ENCODE measurements around the gene SUPV3L1. TPM values are rescaled to one million over a fixed set of nuclear protein-coding genes. Genes with fewer than 3 reads are reported as not detected.
"Not testable (repeated sequence)": the region's sequence is repeated elsewhere in the genome, so short reads cannot be mapped to it uniquely, and the experiment has no call there.

The SUPV3L1 gene
- total and polyA plus RNA-seq, 7 donors: 20.8 to 36.2 (median 26.3) TPM

DNA sequence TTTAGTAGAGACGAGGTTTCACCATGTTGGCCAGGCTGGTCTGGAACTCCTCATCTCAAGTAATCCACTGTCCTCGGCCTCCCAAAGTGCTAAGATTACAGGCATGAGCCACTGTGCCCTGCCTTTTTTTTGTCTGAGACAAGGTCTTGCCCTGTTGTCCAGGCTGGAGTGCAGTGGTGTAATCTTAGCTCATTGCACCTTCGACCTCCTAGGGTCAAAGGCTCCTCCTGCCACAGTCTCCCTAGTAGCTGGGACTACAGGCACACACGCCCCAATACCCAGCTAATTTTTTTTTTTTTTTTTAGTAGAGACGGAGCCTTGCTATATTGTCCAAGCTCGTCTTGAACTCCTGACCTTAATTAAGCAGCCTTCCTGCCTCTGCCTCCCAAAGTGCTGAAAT, 26.8 kb upstream of the SUPV3L1 start:
- no peaks in the 10 kb centered on the region for H3K4me1 ChIP-seq
- TF ChIP-seq, protein P1, sequence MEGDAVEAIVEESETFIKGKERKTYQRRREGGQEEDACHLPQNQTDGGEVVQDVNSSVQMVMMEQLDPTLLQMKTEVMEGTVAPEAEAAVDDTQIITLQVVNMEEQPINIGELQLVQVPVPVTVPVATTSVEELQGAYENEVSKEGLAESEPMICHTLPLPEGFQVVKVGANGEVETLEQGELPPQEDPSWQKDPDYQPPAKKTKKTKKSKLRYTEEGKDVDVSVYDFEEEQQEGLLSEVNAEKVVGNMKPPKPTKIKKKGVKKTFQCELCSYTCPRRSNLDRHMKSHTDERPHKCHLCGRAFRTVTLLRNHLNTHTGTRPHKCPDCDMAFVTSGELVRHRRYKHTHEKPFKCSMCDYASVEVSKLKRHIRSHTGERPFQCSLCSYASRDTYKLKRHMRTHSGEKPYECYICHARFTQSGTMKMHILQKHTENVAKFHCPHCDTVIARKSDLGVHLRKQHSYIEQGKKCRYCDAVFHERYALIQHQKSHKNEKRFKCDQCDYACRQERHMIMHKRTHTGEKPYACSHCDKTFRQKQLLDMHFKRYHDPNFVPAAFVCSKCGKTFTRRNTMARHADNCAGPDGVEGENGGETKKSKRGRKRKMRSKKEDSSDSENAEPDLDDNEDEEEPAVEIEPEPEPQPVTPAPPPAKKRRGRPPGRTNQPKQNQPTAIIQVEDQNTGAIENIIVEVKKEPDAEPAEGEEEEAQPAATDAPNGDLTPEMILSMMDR (IDR thresholded peaks at IDR 0.05): no peak
- TF ChIP-seq POLR2A (IDR thresholded peaks at IDR 0.05) (no peak), EP300 (IDR thresholded peaks at IDR 0.05) (no peak), POLR2AphosphoS5 (IDR thresholded peaks at IDR 0.05) (no peak)
- no peak overlapping the region for H3K4me3 ChIP-seq
- 86 to 91% methylated on average over 6 of the region's 6 CpGs for WGBS, 2 donors
- no peaks in the 10 kb centered on the region for H3K27me3 ChIP-seq
- DNase-seq: no peak
- peaks cover 0 to 8% (median 0%) of the 10 kb centered on the region in 4 donors for H3K36me3 ChIP-seq
- intact Hi-C loops (cut with DNase I): no loop called here
- H3K27ac ChIP-seq: no peak overlapping the region
- no peaks in the 10 kb centered on the region for H3K9me3 ChIP-seq

GRCh38 chr10:69160809-69161241, 19.2 kb upstream of the SUPV3L1 start:
- DNase-seq: no peak
- Histone ChIP-seq H3K4me1 (no peaks in the 10 kb centered on the region), H3K9me3 (no peaks in the 10 kb centered on the region), H3K36me3 (peaks cover 0 to 72% (median 13%) of the 10 kb centered on the region in 4 donors), H3K27ac (no peak overlapping the region), H3K27me3 (no peaks in the 10 kb centered on the region), H3K4me3 (no peak overlapping the region)
- intact Hi-C loops (cut with DNase I): no loop called here
- WGBS, 2 donors: 81 to 93% methylated on average over 2 of the region's 2 CpGs
- TF ChIP-seq EP300 (IDR thresholded peaks at IDR 0.05) (no peak), POLR2AphosphoS5 (IDR thresholded peaks at IDR 0.05) (no peak)
- TF ChIP-seq, protein P1 (IDR thresholded peaks at IDR 0.05): no peak

DNA sequence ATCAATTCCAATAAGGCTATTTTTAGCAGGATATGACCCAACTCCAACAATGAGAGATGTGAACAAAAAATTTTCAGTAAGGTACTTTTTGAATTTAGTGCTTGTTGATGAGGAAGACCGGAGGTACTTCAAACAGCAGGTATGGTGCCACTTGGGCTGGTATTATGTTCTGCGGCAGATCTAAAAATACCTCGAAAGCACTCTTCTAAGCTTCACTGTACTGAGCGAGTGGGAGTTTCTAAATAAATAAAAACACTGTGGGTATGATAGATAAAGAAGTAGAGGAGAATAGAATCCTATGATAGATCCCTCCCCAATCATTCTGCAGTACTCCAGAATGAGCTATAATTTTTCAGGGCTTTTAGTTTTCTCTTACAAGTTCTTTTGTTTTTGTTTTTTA, 11.5 kb upstream of the SUPV3L1 start:
- Histone ChIP-seq H3K4me1 (no peaks in the 10 kb centered on the region), H3K36me3 (peaks cover 4 to 83% (median 29%) of the 10 kb centered on the region in 4 donors), H3K4me3 (no peak overlapping the region), H3K27ac (no peak overlapping the region), H3K9me3 (no peaks in the 10 kb centered on the region), H3K27me3 (no peaks in the 10 kb centered on the region)
- no peak for TF ChIP-seq POLR2AphosphoS5 (IDR thresholded peaks at IDR 0.05)
- TF ChIP-seq, protein P1 (IDR thresholded peaks at IDR 0.05): no peak
- no peak for TF ChIP-seq POLR2A (IDR thresholded peaks at IDR 0.05)
- no peak for TF ChIP-seq EP300 (IDR thresholded peaks at IDR 0.05)
- intact Hi-C loops (cut with DNase I): no loop called here
- 97% methylated on average over 4 of the region's 4 CpGs for WGBS, 2 donors
- DNase-seq: no peak

DNA sequence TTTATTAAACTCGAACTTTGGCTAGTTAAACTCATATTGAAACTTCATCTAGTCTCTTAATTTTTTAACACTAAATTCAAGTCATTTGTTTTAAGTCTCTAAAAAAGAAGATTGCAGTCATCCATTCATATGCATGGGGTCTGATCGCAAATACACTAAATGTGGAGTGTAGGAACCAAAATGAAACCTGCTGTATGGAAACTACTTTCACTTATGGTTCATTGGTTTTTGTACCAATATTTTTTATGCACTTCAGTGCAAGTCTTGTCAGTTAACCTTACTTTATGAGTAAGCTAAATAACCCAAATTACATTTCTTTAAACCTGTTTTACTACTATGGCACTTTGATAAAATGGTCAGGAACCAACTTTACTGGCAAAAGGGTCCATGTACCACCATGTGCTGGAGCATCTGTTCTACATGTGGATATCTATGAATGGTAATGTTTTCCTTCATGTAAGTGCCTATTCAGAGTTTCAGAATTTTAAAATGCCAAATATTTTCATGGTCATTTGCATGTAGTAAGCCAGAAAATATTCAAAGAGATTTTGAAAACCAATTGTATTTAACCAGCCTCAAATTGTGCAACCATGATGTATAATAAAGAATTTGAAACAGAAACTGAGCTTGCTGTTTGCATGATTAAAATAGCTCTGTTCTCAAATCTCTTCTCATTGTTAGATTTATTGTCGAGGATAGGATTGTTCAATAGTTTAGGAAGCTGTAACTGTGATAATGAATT, 7.6 kb upstream of the SUPV3L1 start:
- TF ChIP-seq EP300 (IDR thresholded peaks at IDR 0.05) (no peak), POLR2AphosphoS5 (IDR thresholded peaks at IDR 0.05) (no peak), POLR2A (IDR thresholded peaks at IDR 0.05) (no peak)
- TF ChIP-seq, protein P1 (IDR thresholded peaks at IDR 0.05): no peak
- Histone ChIP-seq H3K9me3 (no peaks in the 10 kb centered on the region), H3K27me3 (no peaks in the 10 kb centered on the region), H3K27ac (no peak overlapping the region), H3K36me3 (peaks cover 4 to 60% (median 13%) of the 10 kb centered on the region in 4 donors), H3K4me1 (no peaks in the 10 kb centered on the region), H3K4me3 (no peak overlapping the region)
- 83 to 90% methylated on average over 3 of the region's 3 CpGs for WGBS, 2 donors
- DNase-seq: no peak
- intact Hi-C loops (cut with DNase I): no loop called here

GRCh38 chr10:69175326-69175725, 4.7 kb upstream of the SUPV3L1 start:
- H3K9me3 ChIP-seq; DNase-seq; H3K4me3 ChIP-seq; H3K4me1 ChIP-seq; intact Hi-C loops (cut with DNase I); H3K27me3 ChIP-seq; H3K27ac ChIP-seq: not testable (repeated sequence)
- WGBS, 2 donors: 71 to 89% methylated on average over 4 of the region's 4 CpGs
- H3K36me3 ChIP-seq: peaks cover 0 to 33% (median 7%) of the 10 kb centered on the region in 4 donors

Data from sigmoid colon (tissue), 7 donors.